Measurements from ENCODE around the gene ARFGAP1.

DNA sequence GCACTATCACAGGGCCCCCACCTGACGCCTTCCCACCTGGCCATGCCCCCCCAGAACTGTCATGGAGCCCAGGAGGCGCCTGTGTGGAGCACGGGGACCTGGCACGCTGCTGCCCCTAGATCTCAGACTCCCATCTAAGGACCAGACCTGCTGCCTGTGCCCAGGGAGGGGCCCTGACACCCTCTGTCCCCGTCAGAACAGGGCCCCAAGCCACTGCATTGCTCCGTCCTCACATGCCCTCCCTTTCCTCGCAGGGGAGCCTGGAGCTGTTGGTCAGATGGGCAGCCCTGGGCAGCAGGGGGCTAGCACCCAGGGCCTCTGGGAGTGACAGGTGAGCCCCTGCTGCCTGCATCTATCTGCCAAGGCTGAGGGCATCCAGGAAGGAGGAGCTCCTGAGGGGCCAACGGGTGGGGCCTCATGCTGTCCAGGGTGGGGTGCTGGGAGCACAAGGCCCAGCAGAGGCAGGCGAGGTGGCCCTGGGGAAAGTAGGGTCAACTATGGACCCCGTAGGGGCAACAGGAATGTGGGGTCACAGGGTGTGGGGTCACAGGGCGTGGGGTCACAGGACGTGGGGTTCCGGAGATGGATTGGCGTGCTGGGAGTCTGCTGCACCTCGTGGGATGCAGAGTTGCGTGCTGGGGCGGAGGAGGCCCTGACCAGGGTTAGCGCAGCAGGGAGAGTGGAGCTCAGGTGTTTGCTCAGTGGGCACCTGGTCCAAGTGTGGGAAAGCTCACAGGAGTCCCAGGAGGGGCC, 56.9 kb downstream of the ARFGAP1 start:
- TF ChIP-seq, protein P1, sequence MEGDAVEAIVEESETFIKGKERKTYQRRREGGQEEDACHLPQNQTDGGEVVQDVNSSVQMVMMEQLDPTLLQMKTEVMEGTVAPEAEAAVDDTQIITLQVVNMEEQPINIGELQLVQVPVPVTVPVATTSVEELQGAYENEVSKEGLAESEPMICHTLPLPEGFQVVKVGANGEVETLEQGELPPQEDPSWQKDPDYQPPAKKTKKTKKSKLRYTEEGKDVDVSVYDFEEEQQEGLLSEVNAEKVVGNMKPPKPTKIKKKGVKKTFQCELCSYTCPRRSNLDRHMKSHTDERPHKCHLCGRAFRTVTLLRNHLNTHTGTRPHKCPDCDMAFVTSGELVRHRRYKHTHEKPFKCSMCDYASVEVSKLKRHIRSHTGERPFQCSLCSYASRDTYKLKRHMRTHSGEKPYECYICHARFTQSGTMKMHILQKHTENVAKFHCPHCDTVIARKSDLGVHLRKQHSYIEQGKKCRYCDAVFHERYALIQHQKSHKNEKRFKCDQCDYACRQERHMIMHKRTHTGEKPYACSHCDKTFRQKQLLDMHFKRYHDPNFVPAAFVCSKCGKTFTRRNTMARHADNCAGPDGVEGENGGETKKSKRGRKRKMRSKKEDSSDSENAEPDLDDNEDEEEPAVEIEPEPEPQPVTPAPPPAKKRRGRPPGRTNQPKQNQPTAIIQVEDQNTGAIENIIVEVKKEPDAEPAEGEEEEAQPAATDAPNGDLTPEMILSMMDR (IDR thresholded peaks at IDR 0.05), result no peak
- TF ChIP-seq POLR2A (IDR thresholded peaks at IDR 0.05), result no peak
